Measurements from ENCODE around the gene HIVEP3.

The HIVEP3 gene

DNA sequence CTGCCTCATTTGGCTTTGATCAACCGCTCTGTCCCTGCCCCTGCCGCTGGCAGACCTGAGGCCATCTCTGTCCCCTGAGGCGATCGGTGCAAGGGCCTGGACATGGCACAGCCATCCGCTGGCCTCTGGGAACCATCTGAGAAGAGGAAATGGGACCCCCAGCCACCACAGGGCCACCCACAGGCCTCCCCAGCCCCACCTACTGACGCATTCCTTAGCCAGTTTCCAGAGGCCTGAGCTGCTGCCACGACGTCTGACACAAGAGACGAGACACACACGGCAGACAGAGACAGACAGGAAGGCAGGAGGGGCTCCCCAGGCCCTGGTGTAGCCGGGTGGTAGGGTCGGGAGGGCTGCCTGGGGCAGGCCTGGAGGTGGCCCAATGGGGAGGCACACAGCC is 397.0 kb downstream of the HIVEP3 start:
- no peak for DNase-seq (ENCODE audit: low read depth)
- TF ChIP-seq, protein P1, sequence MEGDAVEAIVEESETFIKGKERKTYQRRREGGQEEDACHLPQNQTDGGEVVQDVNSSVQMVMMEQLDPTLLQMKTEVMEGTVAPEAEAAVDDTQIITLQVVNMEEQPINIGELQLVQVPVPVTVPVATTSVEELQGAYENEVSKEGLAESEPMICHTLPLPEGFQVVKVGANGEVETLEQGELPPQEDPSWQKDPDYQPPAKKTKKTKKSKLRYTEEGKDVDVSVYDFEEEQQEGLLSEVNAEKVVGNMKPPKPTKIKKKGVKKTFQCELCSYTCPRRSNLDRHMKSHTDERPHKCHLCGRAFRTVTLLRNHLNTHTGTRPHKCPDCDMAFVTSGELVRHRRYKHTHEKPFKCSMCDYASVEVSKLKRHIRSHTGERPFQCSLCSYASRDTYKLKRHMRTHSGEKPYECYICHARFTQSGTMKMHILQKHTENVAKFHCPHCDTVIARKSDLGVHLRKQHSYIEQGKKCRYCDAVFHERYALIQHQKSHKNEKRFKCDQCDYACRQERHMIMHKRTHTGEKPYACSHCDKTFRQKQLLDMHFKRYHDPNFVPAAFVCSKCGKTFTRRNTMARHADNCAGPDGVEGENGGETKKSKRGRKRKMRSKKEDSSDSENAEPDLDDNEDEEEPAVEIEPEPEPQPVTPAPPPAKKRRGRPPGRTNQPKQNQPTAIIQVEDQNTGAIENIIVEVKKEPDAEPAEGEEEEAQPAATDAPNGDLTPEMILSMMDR (IDR thresholded peaks at IDR 0.05; ENCODE audit: low read depth, low read length, missing control alignments): no peak
- no peak overlapping the region for H3K4me3 ChIP-seq (ENCODE audit: low read depth, low read length)

DNA sequence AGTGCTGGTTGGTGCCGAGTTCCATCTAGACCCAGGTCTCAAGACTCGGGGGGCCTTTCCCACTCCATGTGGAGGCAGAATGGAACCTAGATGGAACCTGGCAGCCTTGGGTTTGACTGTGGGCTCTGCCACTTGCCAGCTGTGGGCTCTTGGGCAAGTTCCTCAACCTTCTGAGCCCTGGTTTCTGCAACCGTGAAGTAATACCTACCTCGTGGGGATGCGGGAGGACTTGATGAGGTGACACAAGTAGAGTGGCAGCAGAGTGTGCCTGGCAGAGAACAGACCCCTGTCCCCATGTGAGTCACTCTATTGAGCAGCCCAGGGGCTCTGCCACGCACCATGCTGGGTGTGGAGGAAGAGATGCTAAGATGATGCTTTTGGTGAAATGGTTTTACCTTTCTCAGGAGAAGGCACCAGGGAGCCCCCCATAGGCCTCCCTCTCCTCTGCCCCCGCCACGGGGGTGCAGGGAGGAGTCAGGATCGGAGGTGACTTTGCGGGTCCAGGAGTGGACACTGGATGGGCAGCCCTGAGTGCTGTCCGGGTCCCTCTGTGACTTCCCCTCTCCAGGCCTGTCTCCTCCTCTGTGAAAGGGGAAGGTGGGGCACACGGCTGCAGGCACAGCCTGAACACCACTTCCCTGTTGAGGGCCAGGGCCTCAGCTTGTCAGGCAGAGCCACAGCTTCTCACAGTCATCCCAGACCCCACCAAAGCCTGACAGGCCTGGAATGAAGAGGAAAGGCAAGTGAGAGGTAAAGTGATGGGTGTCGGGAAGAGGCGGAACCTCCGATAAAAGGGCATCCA is 397.6 kb downstream of the HIVEP3 start:
- TF ChIP-seq, protein P1 (IDR thresholded peaks at IDR 0.05; ENCODE audit: low read depth, low read length, missing control alignments): no peak
- H3K4me3 ChIP-seq (ENCODE audit: low read depth, low read length): no peak overlapping the region
- no peak for DNase-seq (ENCODE audit: low read depth)

DNA sequence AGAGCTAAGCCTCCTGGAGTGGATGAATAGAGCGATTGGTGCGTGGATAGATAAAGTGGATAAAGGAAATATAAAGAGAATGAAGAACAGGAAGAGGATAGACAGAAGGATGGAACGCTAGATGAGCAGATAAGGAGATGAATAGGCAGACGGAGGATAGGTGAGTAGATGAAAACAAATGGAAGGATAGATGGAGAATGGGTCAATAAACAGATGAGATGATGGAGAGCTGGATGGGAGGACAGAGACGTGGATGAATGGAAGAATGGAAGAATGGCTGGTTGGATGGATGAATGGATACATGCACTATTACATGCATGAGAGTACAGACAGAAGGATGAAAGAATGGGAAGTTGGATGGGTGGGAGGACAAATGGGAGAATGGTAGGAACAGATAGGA is 399.1 kb downstream of the HIVEP3 start:
- DNase-seq (ENCODE audit: low read depth): no peak
- H3K4me3 ChIP-seq (ENCODE audit: low read depth, low read length): no peak overlapping the region
- TF ChIP-seq, protein P1 (IDR thresholded peaks at IDR 0.05; ENCODE audit: low read depth, low read length, missing control alignments): no peak

DNA sequence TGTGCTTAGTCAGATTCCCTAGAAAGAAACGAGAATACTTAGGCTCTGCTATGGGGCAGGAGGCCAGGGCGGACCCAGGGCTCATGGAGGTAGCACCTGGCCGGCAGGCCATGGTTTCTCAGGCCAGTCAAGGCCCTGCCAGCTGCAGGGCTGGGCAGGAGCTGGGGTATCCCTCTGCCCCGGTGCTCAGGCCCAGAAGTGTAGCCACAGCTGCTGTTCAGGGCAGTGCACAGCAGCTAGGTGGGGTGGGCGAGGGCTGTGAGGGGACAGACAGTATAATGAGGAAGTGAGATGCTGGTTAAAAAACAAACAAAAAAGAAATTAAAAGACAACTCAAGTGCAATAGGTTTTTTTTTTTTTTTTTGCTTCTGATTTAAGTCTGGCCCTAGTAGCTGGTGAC is 400.3 kb downstream of the HIVEP3 start:
- TF ChIP-seq, protein P1 (IDR thresholded peaks at IDR 0.05; ENCODE audit: low read depth, low read length, missing control alignments): no peak
- no peak overlapping the region for H3K4me3 ChIP-seq (ENCODE audit: low read depth, low read length)
- DNase-seq (ENCODE audit: low read depth): no peak

DNA sequence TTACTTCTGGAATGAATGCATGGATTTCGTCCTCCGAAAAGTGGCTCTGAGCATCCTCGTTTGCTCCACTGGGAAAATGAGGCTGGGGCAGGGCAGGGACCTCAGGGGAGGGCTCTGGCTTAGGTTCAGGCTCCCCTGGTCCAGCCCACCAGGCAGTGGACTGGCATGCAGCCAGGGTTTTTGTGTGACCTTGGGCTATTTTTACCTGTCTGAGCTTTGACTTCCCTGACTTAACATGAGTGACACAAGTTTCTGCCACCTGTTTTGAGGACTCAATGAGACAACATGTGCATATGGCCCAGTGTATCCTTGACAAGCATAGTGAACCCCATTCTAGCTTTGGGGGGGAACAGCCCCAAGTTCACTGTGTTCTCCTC is 401.7 kb downstream of the HIVEP3 start:
- TF ChIP-seq, protein P1 (IDR thresholded peaks at IDR 0.05; ENCODE audit: low read depth, low read length, missing control alignments): no peak
- H3K4me3 ChIP-seq (ENCODE audit: low read depth, low read length): no peak overlapping the region
- DNase-seq (ENCODE audit: low read depth): no peak

DNA sequence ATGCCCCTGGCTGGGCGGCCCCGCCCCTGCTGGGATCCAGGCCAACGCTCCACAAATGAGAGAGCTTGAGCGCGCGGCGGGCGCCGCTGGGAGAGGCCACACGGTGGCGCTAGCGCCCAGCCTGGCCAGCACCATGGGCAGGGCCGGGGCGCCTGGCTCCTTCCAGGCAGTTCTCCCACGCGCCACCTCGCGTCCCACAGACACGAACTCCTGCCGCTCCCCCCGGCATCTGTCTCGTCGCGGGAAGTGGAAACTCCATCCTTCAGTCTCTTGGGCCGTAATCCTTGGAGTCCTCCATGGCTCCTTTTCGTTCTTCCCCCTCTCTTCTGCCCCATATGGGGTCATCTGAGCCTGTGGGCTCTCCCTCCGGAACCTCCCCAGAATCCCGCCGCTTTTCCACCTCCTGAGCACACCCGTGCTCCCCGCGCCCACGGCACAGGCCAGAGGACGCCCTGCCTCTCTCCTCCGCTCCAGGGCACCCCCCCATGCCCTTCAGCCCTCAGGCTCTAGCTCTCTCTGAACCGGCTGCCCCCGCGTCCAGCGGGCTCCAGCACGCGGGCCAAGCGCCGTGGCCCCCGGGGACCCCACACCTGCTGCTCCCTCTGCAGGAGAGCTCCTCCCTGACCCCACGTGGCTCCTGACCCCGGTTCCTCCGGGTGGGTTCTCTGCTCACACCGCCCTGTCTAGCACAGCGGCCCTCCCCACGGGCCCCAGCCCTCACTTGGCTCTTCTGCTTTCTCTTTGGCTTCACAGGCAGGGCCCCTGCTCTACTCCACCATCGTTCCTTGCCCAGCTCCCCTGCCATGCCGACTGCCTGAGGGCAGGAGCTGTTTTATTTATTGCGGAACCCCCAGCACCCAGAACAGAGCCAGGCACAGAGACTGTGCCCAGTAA is 402.3 kb downstream of the HIVEP3 start:
- DNase-seq (ENCODE audit: low read depth): no peak
- H3K4me3 ChIP-seq (ENCODE audit: low read depth, low read length): peak overlapping the region; percentile 23
- TF ChIP-seq, protein P1 (IDR thresholded peaks at IDR 0.05; ENCODE audit: low read depth, low read length, missing control alignments): peak; percentile 91

Data from GM12864 (cell line).